ENCODE data around the gene HNRNPUL2.

- no peak for TF ChIP-seq EZH2 (IDR thresholded peaks at IDR 0.05; ENCODE audit: borderline replicate concordance, low read length)
- TF ChIP-seq CTCF (IDR thresholded peaks at IDR 0.05; ENCODE audit: low read length), result peak; percentile 58
Observed at GRCh38 chr11:62680825-62681240, 46.4 kb downstream of the HNRNPUL2 start.

All from OCI-LY1 (cell line).